ENCODE measurements around the gene KITLG. TPM values are rescaled to one million over a fixed set of nuclear protein-coding genes. Genes with fewer than 3 reads are reported as not detected.

KITLG gene
- total and polyA plus RNA-seq, 2 of the 8 experiments (the other 6 are each of a cell fraction or from before 2014, with no cell fraction given): 1.3 to 7.8 TPM

- DNase-seq (ENCODE audit: low read depth in 1 of 2, low spot score in 2 of 2) (no peak), FAIRE-seq (no peak)
- Histone ChIP-seq H3K79me1 (ENCODE audit: low read depth, low read length) (no peaks in the 10 kb centered on the region), H3K9ac (replicated peaks in 1 of 4; ENCODE audit: extremely low read depth in 1 of 4, low read depth in 3 of 4, low read length in 3 of 4) (no peak overlapping the region), H2BK120ac (replicated peaks; ENCODE audit: low read depth, low read length) (no peak overlapping the region), H3K4ac (replicated peaks; ENCODE audit: insufficient read length, low read depth, low read length) (no peak overlapping the region), H3K23me2 (ENCODE audit: low read depth, low read length) (no peaks in the 10 kb centered on the region), H3K27ac (ENCODE audit: low read depth, low read length) (no peak overlapping the region), H3K56ac (replicated peaks; ENCODE audit: insufficient read length, low read depth, low read length) (no peak overlapping the region), H4K20me1 (replicated peaks in 1 of 2; ENCODE audit: control insufficient read depth in 1 of 2, insufficient read depth in 2 of 2, low read length in 2 of 2) (no peaks in the 10 kb centered on the region), H2AFZ (ENCODE audit: low read length) (no peak overlapping the region), H3K4me3 (ENCODE audit: extremely low read depth in 1 of 4, insufficient read depth in 2 of 4, low read depth in 3 of 4, low read length in 4 of 4) (no peak overlapping the region), H4K5ac (ENCODE audit: insufficient read length, low read depth, low read length) (no peak overlapping the region), H2BK12ac (ENCODE audit: low read depth, low read length) (no peak overlapping the region), H3K9me3 (ENCODE audit: insufficient read depth in 2 of 2, low read depth in 1 of 2, low read length in 1 of 2) (peaks cover 10 to 18% of the 10 kb centered on the region in 2 experiments), H4K91ac (replicated peaks; ENCODE audit: insufficient read length, low read length) (no peak overlapping the region), H3K79me2 (ENCODE audit: control insufficient read depth in 1 of 2, insufficient read depth in 2 of 2, low read length in 2 of 2) (no peaks in the 10 kb centered on the region), H2AK5ac (ENCODE audit: low read depth, low read length) (no peak overlapping the region), H2BK5ac (ENCODE audit: low read depth, low read length) (no peak overlapping the region), H2BK15ac (ENCODE audit: low read length) (no peak overlapping the region), H3K18ac (ENCODE audit: extremely low read depth, low read length) (no peak overlapping the region), H3K4me2 (ENCODE audit: insufficient read depth in 1 of 2, low read depth in 2 of 2, low read length in 2 of 2) (no peak overlapping the region), H2BK20ac (ENCODE audit: low read length) (no peak overlapping the region), H3K4me1 (replicated peaks in 1 of 4; ENCODE audit: control insufficient read depth in 3 of 4, insufficient read depth in 4 of 4, low read length in 3 of 4) (peaks cover 0 to 6% (median 4%) of the 10 kb centered on the region in 4 experiments; a peak in 4 of 7 replicates), H4K8ac (ENCODE audit: extremely low read depth, insufficient read depth, low read length) (no peak overlapping the region), H3K14ac (ENCODE audit: insufficient read length) (no peak overlapping the region), H3K36me3 (ENCODE audit: control insufficient read depth in 2 of 4, insufficient read depth in 4 of 4, low read length in 3 of 4) (peaks cover 0 to 3% (median 0%) of the 10 kb centered on the region in 4 experiments; a peak in 2 of 8 replicates), H3K23ac (ENCODE audit: insufficient read length) (no peak overlapping the region), H3K27me3 (replicated peaks in 1 of 4; ENCODE audit: control insufficient read depth in 3 of 4, extremely low read depth in 1 of 4, insufficient read depth in 3 of 4, low read length in 3 of 4) (no peaks in the 10 kb centered on the region)
- 92% methylated on average over 1 of the region's 1 CpG; no CpG with 5 or more reads in 1 of the 2 experiments for WGBS, 2 experiments (ENCODE audit: extremely low coverage in 1 of 2, insufficient coverage in 1 of 2, insufficient read length in 1 of 2, insufficient replicate concordance in 2 of 2, low coverage in 1 of 2, low lambda C conversion rate in 2 of 2, missing lambda C conversion rate in 1 of 2)
- POLR2A ChIA-PET (ENCODE audit: partially characterized antibody): no interaction called here
- CTCF ChIA-PET (ENCODE audit: partially characterized antibody): no interaction called here
- TF ChIP-seq TAF1 (IDR thresholded peaks at IDR 0.05; ENCODE audit: low read depth, low read length) (no peak), RAD21 (IDR thresholded peaks at IDR 0.05 in 1 of 2, conservative IDR thresholded peaks at IDR 0.05 in 1 of 2; ENCODE audit: low read depth in 2 of 2, low read length in 2 of 2) (no peak), RNF2 (IDR thresholded peaks at IDR 0.05; ENCODE audit: borderline replicate concordance, low read depth, low read length, missing control alignments, poor library complexity, severe bottlenecking) (no peak), ASH2L (IDR thresholded peaks at IDR 0.05; ENCODE audit: low read length) (no peak), FOSL1 (IDR thresholded peaks at IDR 0.05; ENCODE audit: insufficient read depth, low read depth, low read length) (no peak), EZH2 (IDR thresholded peaks at IDR 0.05; ENCODE audit: low read depth, low read length, severe bottlenecking) (no peak), SP2 (IDR thresholded peaks at IDR 0.05; ENCODE audit: low read length) (no peak), POU5F1 (IDR thresholded peaks at IDR 0.05; ENCODE audit: low read depth, low read length) (no peak), CHD1 (IDR thresholded peaks at IDR 0.05; ENCODE audit: low read depth, low read length) (no peak), BRCA1 (IDR thresholded peaks at IDR 0.05; ENCODE audit: low read depth, low read length) (no peak), ATF2 (IDR thresholded peaks at IDR 0.05; ENCODE audit: low read length) (no peak), YY1 (IDR thresholded peaks at IDR 0.05; ENCODE audit: low read depth, low read length) (no peak)
These were observed 111.7 kb downstream of the KITLG start for GRCh38 chr12:88468581-88468980.
